Breast epithelium (tissue), 3 donors: ENCODE data around the gene KAT2B.

ENCODE experiments used
- CTCF ChIP-seq, 3 donors: fragments of 450-650 bp; IDR thresholded peaks; one replicate each; pipeline ENCODE4 v1.5.1; 2016 to 2017; ENCODE audit warnings: antibody characterized with exemption in 3 of 3, mild to moderate bottlenecking in 3 of 3, moderate library complexity in 3 of 3
- POLR2A ChIP-seq: fragments of 450-650 bp; IDR thresholded peaks from one replicate; pipeline ENCODE4 v1.6.1; 2016; ENCODE audit warnings: antibody characterized with exemption, mild to moderate bottlenecking, moderate library complexity

- TF ChIP-seq CTCF (IDR thresholded peaks at IDR 0.05) (no peak), POLR2A (no peak)
These were observed 82.9 kb downstream of the KAT2B start for GRCh38 chr3:20123131-20123652.
